Activated T-helper 2 cell treated with anti-CD3 and anti-CD28 coated beads, Interferon-gamma antibody, Interleukin-2, Interleukin-4, amounts not matched to agents 10 μg/mL and 5 μg/mL and 100 μg/mL, durations not matched to agents 14 hours and 24 hours and 36 hours (primary cell): Measurements from ENCODE around the gene H3-3A. TPM values are rescaled to one million over a fixed set of nuclear protein-coding genes. Genes with fewer than 3 reads are reported as not detected.

Source experiments
- DNase-seq: peaks from one replicate; pipeline ENCODE4 v3.0.0; 2021; ENCODE audit warnings: low spot score
- H3K27ac Mint-ChIP-seq: one replicate; pipeline ENCODE4 v1.8.0; 2021; ENCODE audit warnings: mixed read lengths
- H3K27me3 Mint-ChIP-seq: one replicate; pipeline ENCODE4 v1.8.0; 2021; ENCODE audit warnings: low read depth, mixed read lengths
- H3K36me3 Mint-ChIP-seq: one replicate; pipeline ENCODE4 v1.8.0; 2021; ENCODE audit warnings: low read depth, mixed read lengths
- H3K4me1 Mint-ChIP-seq: one replicate; pipeline ENCODE4 v1.8.0; 2021; ENCODE audit warnings: low read depth, mixed read lengths
- H3K4me3 Mint-ChIP-seq: one replicate; pipeline ENCODE4 v1.8.0; 2021; ENCODE audit warnings: low read depth, mild to moderate bottlenecking, moderate library complexity, mixed read lengths
- H3K9me3 Mint-ChIP-seq: one replicate; pipeline ENCODE4 v1.8.0; 2021; ENCODE audit warnings: mixed read lengths
- intact Hi-C: fragments of 100-400 bp; cut with micrococcal nuclease; formaldehyde crosslinking; loops from one replicate; pipeline ENCODE4 v1.15.1; 2023
- total RNA-seq: library from RNA; stranded (reverse); gene quantifications from 2 replicates; pipeline ENCODE4 v1.2.3, GENCODE V29; 2022

The H3-3A gene
- total RNA-seq, 1 donor from 2014 or later, result 443 TPM

DNA sequence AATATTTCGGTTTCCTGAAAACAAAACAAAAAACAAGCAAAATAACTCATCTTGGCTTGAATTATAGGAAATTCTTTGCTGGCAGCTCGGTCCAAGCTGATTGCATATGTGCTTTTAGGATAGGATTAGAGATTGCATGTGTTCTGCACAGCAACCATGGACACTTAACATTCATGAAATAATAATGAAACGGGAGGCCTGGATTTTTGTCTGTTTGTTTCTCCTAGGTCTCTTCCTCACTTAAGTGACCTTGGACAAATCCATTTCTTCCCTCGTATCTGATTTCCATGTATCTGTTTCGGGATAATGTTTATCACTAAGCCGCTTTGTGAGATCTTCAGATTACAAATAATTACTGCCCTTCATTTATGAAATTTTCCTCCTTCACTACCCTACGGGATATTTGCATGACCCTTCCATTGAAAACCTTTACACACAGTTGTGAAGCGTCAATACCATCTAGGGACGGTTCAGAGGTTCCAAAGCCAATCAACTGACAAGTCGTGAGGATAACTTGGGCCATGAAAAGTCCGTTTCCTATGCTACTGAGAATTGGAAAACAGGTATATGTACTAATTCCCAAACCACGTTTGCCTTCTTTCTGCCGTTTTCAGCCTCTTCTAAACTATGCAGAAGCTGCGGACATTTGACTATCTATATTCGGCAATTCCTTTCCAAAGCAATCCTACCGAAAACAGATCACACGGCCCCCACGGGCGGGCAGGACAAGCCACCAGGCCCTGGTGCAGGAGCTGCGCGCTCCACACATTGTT is 1.3 kb upstream of the H3-3A start:
- H3K27me3 Mint-ChIP-seq, result no peaks in the 10 kb centered on the region
- H3K27ac Mint-ChIP-seq, result peak overlapping the region; percentile 77
- no peak for DNase-seq
- no peaks in the 10 kb centered on the region for H3K9me3 Mint-ChIP-seq
- peaks cover 26% of the 10 kb centered on the region for H3K4me1 Mint-ChIP-seq
- H3K4me3 Mint-ChIP-seq, result peak overlapping the region; percentile 87
- intact Hi-C loops, result loop anchor here (5.0 to 10.0 kb wide), 5 partner anchors 139 to 634 kb away; partner anchors contain the start of genes LBR, LIN9 and PYCR2
- peaks cover 38% of the 10 kb centered on the region for H3K36me3 Mint-ChIP-seq

- Mint-ChIP-seq H3K4me3 (peak overlapping the region; percentile 87), H3K27ac (peak overlapping the region; percentile 77)
These were observed 517 bp upstream of the H3-3A start for GRCh38 chr1:226061841-226062557.

DNA sequence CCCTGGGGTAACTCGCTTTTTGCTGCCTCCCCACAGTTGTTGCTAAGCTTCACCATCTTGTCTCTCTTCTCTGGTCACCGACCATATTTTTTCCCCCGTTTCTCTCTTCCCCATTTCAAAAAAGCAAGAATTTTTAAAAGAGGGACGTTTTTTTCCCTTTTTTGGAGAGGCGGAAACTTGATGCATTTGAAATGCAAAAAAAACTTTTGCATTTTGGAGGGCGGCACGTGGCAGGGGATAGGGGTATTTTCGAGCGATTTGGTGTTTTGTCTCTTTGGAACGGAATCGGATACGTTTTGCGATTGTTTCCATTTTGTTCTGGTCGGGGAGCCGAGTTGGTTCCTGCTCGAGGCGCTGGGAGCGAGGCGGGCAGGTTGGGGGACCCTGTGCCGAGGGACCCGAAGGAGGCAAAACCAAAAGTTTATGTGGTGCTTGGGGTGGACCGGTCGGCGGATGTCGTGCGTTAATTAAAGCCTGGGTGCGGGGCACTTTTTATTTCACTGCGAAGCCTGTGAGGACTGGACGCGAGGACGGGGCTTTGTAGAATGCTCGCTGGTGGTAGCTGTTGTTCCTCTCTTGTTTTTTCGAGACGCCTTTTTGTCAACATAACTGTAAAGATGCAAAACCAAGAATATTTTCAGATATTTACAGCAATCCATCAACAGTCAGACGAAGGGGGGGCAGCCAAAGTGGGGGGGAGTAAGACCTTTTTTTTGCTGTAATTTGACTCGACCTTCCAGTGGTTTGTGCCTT is 884 bp downstream of the H3-3A start:
- Mint-ChIP-seq H3K4me3 (peak overlapping the region; percentile 100), H3K4me1 (peaks cover 37% of the 10 kb centered on the region), H3K9me3 (no peaks in the 10 kb centered on the region), H3K27ac (peak overlapping the region; percentile 99), H3K27me3 (no peaks in the 10 kb centered on the region), H3K36me3 (peaks cover 56% of the 10 kb centered on the region)
- DNase-seq, result peak; percentile 44
- intact Hi-C loops, result loop anchor here (2.0 to 10.0 kb wide), 6 partner anchors 141 to 636 kb away; partner anchors contain the start of genes LBR, LIN9, PARP1 and PYCR2

More at GRCh38 chr1:226061841-226062557, 517 bp upstream of the H3-3A start:
- H3K27me3 Mint-ChIP-seq, result no peaks in the 10 kb centered on the region
- H3K9me3 Mint-ChIP-seq, result no peaks in the 10 kb centered on the region
- peaks cover 29% of the 10 kb centered on the region for H3K4me1 Mint-ChIP-seq
- DNase-seq, result no peak
- intact Hi-C loops, result loop anchor here (1.0 to 10.0 kb wide), 7 partner anchors 63 to 635 kb away; partner anchors contain the start of genes LBR, LIN9, PARP1 and PYCR2
- H3K36me3 Mint-ChIP-seq, result peaks cover 45% of the 10 kb centered on the region

DNA sequence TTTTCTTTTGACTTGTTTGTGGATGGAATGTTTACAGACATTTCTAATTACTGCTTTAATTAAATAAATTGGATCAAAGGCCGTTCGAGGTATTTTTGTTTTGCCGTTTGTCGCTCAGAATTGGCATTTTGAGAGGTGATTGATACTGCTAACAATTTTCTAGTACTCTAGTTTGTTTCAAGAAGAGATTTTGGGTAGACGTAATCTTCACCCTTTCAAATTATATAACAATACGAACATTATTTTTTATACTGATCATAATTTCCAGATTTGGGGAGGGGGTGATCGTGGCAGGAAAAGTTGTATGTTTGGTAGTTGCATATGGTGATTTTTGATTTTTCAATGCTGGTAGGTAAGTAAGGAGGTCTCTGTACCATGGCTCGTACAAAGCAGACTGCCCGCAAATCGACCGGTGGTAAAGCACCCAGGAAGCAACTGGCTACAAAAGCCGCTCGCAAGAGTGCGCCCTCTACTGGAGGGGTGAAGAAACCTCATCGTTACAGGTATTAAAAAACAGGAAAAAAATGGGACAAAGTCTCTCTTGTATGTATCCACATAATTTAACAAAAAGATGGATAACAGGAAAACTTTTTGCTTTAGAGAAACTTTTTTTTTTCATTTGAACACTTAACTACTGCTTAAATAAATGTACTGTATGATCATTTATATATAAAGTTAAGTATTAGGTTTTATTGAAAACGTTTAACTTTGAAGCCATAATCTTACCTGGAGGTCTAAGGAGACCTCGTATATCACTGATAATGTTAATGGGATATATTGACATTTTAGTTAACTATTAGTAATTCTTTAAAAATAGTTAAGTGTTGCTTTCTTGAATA is 1.7 kb downstream of the H3-3A start:
- H3K36me3 Mint-ChIP-seq, result peaks cover 60% of the 10 kb centered on the region
- DNase-seq, result no peak
- H3K27ac Mint-ChIP-seq, result peak overlapping the region; percentile 99
- H3K4me1 Mint-ChIP-seq, result peaks cover 42% of the 10 kb centered on the region
- H3K27me3 Mint-ChIP-seq, result no peaks in the 10 kb centered on the region
- intact Hi-C loops, result loop anchor here (1.0 to 10.0 kb wide), 9 partner anchors 19 to 637 kb away; partner anchors contain the start of genes ACBD3, LBR, LIN9 and PARP1
- H3K9me3 Mint-ChIP-seq, result no peaks in the 10 kb centered on the region
- peak overlapping the region; percentile 100 for H3K4me3 Mint-ChIP-seq

DNA sequence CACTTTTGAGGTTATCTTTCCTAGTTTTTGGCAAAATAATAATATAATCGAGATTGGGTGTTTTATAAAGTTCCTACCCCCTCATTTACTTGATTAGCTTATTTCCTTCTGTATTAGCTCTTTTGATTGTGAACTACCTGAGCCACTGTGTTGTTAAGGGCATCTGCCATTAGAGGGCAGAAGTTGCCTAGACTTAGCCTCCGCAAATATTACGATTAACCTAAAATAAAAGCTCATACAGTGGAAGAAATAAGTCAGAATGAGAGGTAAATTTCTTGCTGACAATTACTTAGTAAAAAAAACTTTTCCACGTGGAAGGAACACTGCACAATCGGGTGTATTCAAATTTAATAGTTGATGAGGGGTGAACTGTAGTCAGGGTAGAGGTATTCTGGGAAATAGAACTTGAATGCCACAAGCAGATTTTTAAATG is 2.3 kb downstream of the H3-3A start:
- Mint-ChIP-seq H3K36me3 (peaks cover 55% of the 10 kb centered on the region), H3K4me1 (peaks cover 44% of the 10 kb centered on the region), H3K27ac (peak overlapping the region; percentile 73), H3K4me3 (peak overlapping the region; percentile 83), H3K9me3 (no peaks in the 10 kb centered on the region), H3K27me3 (no peaks in the 10 kb centered on the region)
- no peak for DNase-seq
- intact Hi-C loops, result loop anchor here (1.0 to 10.0 kb wide), 8 partner anchors 18 to 638 kb away; partner anchors contain the start of genes ACBD3, LBR, LIN9 and PYCR2

DNA sequence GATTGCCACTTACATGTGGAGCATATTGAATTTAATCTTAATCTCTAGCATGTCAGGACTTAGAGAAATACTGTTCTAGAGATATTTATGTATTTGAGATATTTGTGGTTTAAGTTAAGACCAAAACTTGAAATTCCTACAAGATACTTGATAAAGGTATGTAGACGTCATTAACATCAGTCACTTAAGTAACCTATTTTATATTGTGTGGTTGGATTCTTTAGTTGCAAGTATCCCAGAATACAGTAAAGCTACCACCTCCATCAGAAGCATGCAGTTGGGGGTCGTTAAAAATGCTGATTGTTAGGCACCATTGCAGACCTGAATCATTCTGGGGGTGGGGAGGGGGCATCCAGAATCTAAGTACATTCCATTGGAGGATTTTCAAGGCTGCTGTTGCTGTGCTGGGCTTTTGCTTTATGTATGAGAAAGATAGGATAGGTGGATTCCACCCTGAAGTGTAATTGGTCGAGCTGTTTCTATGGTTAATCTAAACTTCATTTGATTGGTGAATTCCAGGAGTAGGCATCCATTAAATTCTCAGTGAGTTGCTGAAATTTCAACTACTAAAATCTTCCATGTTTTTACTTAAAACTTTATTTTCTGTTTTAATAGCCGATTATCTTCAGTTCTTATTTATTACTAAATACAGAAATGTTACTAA is 4.0 kb downstream of the H3-3A start:
- DNase-seq, result no peak
- Mint-ChIP-seq H3K4me3 (peak overlapping the region; percentile 41), H3K36me3 (peaks cover 69% of the 10 kb centered on the region), H3K27ac (no peak overlapping the region), H3K27me3 (no peaks in the 10 kb centered on the region), H3K4me1 (peaks cover 37% of the 10 kb centered on the region), H3K9me3 (no peaks in the 10 kb centered on the region)
- intact Hi-C loops, result loop anchor here (10.0 kb wide), 2 partner anchors 238 to 268 kb away; partner anchors contain the start of gene LIN9

- H3K36me3 Mint-ChIP-seq, result peaks cover 82% of the 10 kb centered on the region
These were observed 7.4 kb downstream of the H3-3A start for GRCh38 chr1:226069811-226070489.

DNA sequence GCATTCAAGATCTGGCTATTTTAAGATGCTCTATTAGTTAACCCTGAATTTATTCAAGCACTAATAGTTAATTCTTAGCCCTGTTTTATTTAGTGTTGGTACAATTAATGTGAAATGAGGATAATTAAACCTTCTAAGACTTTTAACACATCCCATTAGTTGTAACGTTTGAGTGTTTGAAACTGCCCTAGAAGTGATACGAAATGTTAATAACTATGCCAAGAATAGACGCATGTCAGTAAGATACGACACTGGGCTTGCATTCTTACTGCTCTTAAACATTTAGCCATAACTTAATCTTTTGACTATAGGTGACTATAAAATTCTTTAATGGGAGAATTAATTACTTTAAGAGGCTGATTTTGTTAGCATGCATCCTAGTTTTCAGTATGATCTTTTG is 9.8 kb downstream of the H3-3A start:
- H3K4me1 Mint-ChIP-seq, result peaks cover 16% of the 10 kb centered on the region
- H3K36me3 Mint-ChIP-seq, result peaks cover 65% of the 10 kb centered on the region
- H3K4me3 Mint-ChIP-seq, result no peak overlapping the region
- intact Hi-C loops, result no loop called here
- no peak for DNase-seq
- H3K27me3 Mint-ChIP-seq, result no peaks in the 10 kb centered on the region
- no peak overlapping the region for H3K27ac Mint-ChIP-seq
- H3K9me3 Mint-ChIP-seq, result no peaks in the 10 kb centered on the region

More at GRCh38 chr1:226069811-226070489, 7.4 kb downstream of the H3-3A start:
- no peaks in the 10 kb centered on the region for H3K9me3 Mint-ChIP-seq
- peak overlapping the region; percentile 77 for H3K27ac Mint-ChIP-seq
- peaks cover 33% of the 10 kb centered on the region for H3K4me1 Mint-ChIP-seq
- intact Hi-C loops, result loop anchor here (10.0 kb wide), 2 partner anchors 235 to 265 kb away; partner anchors contain the start of gene LIN9
- no peaks in the 10 kb centered on the region for H3K27me3 Mint-ChIP-seq
- H3K4me3 Mint-ChIP-seq, result no peak overlapping the region
- no peak for DNase-seq

DNA sequence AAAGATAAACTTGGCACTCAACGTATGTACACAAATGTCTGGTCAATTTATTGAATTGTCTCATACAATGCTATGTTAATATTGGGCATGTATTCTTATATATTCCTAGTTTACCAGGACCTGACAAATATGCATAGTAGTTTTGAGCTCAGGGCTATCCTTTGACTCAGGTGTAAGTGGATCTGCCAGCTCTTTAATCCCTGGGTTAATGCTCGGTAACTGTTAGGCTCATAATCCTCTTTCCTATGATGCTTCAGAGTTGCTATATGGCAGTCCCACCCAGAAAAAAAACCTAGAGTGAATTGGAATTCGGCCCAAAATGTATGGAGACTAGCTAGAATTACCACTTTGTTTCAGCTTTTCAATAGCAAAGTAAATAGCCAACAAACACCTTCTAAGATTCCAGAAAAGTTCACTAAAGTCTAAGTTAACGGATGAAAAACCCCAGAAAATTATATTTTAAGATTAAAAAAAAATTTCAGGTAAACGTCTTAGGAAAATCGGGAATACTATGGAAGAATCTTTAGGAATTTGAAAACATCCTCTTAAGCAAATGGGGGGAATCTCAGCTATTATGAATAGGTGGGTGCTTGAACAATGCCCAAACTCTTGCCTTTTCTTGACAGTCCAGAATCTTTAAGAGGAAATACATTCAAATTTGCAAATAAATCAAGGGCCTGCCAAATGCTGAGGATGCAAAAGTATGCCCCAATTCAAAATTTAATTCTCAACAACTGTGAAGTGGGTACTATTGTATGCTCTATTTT is 10.9 kb downstream of the H3-3A start:
- Mint-ChIP-seq H3K27ac (no peak overlapping the region), H3K4me3 (no peak overlapping the region), H3K4me1 (peaks cover 10% of the 10 kb centered on the region), H3K36me3 (peaks cover 56% of the 10 kb centered on the region), H3K9me3 (no peaks in the 10 kb centered on the region), H3K27me3 (no peaks in the 10 kb centered on the region)
- no peak for DNase-seq
- intact Hi-C loops, result no loop called here

- Mint-ChIP-seq H3K27me3 (no peaks in the 10 kb centered on the region), H3K4me3 (no peak overlapping the region), H3K4me1 (peaks cover 5% of the 10 kb centered on the region), H3K36me3 (peaks cover 49% of the 10 kb centered on the region), H3K9me3 (no peaks in the 10 kb centered on the region), H3K27ac (no peak overlapping the region)
- DNase-seq, result no peak
- intact Hi-C loops, result no loop called here
These were observed 11.5 kb downstream of the H3-3A start for GRCh38 chr1:226074046-226074445.
